ENCODE results near the gene KPNA1. TPM values are rescaled to one million over a fixed set of nuclear protein-coding genes. Genes with fewer than 3 reads are reported as not detected.

The KPNA1 gene
- total and polyA plus RNA-seq, 2 experiments from 2014 or later, result 19.8 to 30.1 TPM

DNA sequence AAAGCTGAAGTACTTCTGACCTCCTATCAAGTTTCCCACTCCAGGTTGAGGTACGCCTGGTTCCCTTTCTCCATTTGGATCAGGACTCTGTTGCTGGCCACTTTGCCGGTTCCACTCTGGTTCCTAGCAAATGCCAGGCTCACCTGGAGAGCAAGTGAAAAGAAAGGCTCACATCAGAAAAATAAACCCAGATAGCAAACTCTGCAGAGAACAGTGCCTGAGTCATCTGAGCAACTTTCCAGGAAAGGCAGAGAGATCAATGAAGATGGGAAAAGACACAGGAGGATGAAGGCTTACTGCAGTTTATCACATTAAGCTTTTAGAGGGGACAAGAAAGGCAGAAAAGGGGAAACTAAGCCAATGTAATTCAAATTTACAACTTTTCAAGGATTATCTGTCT lies 57.0 kb downstream of the KPNA1 start:
- Histone ChIP-seq H3F3A (replicated peaks; ENCODE audit: low read depth) (peaks cover 4% of the 10 kb centered on the region; the same call in 1 of the 2 replicates), H3K27me3 (ENCODE audit: insufficient read depth) (no peaks in the 10 kb centered on the region), H3K36me3 (ENCODE audit: insufficient read depth) (peaks cover 30% of the 10 kb centered on the region), H3K4me1 (ENCODE audit: insufficient read depth) (no peaks in the 10 kb centered on the region), H3K9me2 (ENCODE audit: insufficient read depth) (no peaks in the 10 kb centered on the region), H3K4me2 (no peak overlapping the region), H3K27ac (ENCODE audit: low read depth) (no peak overlapping the region), H3K4me3 (no peak overlapping the region), H3K79me2 (replicated peaks; ENCODE audit: insufficient read depth) (no peaks in the 10 kb centered on the region), H4K20me1 (replicated peaks; ENCODE audit: insufficient read depth) (no peaks in the 10 kb centered on the region), H2AFZ (no peak overlapping the region)
- Mint-ChIP-seq H3K9me3 (no peaks in the 10 kb centered on the region), H3K4me1 (no peaks in the 10 kb centered on the region), H3K27ac (no peak overlapping the region), H3K36me3 (ENCODE audit: low read depth) (peaks cover 52% of the 10 kb centered on the region), H3K27me3 (ENCODE audit: insufficient read depth, low read depth, poor library complexity) (no peaks in the 10 kb centered on the region), H3K4me3 (no peak overlapping the region)
- no peak for TF ChIP-seq POLR2AphosphoS5 (IDR thresholded peaks at IDR 0.05; ENCODE audit: low read depth)
- TF ChIP-seq, protein P1, sequence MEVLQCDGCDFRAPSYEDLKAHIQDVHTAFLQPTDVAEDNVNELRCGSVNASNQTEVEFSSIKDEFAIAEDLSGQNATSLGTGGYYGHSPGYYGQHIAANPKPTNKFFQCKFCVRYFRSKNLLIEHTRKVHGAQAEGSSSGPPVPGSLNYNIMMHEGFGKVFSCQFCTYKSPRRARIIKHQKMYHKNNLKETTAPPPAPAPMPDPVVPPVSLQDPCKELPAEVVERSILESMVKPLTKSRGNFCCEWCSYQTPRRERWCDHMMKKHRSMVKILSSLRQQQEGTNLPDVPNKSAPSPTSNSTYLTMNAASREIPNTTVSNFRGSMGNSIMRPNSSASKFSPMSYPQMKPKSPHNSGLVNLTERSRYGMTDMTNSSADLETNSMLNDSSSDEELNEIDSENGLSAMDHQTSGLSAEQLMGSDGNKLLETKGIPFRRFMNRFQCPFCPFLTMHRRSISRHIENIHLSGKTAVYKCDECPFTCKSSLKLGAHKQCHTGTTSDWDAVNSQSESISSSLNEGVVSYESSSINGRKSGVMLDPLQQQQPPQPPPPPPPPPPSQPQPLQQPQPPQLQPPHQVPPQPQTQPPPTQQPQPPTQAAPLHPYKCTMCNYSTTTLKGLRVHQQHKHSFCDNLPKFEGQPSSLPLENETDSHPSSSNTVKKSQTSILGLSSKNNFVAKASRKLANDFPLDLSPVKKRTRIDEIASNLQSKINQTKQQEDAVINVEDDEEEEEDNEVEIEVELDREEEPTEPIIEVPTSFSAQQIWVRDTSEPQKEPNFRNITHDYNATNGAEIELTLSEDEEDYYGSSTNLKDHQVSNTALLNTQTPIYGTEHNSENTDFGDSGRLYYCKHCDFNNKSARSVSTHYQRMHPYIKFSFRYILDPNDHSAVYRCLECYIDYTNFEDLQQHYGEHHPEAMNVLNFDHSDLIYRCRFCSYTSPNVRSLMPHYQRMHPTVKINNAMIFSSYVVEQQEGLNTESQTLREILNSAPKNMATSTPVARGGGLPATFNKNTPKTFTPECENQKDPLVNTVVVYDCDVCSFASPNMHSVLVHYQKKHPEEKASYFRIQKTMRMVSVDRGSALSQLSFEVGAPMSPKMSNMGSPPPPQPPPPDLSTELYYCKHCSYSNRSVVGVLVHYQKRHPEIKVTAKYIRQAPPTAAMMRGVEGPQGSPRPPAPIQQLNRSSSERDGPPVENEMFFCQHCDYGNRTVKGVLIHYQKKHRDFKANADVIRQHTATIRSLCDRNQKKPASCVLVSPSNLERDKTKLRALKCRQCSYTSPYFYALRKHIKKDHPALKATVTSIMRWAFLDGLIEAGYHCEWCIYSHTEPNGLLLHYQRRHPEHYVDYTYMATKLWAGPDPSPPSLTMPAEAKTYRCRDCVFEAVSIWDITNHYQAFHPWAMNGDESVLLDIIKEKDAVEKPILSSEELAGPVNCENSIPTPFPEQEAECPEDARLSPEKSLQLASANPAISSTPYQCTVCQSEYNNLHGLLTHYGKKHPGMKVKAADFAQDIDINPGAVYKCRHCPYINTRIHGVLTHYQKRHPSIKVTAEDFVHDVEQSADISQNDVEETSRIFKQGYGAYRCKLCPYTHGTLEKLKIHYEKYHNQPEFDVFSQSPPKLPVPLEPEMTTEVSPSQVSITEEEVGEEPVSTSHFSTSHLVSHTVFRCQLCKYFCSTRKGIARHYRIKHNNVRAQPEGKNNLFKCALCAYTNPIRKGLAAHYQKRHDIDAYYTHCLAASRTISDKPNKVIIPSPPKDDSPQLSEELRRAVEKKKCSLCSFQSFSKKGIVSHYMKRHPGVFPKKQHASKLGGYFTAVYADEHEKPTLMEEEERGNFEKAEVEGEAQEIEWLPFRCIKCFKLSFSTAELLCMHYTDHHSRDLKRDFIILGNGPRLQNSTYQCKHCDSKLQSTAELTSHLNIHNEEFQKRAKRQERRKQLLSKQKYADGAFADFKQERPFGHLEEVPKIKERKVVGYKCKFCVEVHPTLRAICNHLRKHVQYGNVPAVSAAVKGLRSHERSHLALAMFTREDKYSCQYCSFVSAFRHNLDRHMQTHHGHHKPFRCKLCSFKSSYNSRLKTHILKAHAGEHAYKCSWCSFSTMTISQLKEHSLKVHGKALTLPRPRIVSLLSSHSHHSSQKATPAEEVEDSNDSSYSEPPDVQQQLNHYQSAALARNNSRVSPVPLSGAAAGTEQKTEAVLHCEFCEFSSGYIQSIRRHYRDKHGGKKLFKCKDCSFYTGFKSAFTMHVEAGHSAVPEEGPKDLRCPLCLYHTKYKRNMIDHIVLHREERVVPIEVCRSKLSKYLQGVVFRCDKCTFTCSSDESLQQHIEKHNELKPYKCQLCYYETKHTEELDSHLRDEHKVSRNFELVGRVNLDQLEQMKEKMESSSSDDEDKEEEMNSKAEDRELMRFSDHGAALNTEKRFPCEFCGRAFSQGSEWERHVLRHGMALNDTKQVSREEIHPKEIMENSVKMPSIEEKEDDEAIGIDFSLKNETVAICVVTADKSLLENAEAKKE (CRISPR knock-in tag; IDR thresholded peaks at IDR 0.05), result no peak
- TF ChIP-seq STAT1 (IDR thresholded peaks at IDR 0.05; ENCODE audit: unreplicated experiment), result no peak
- TF ChIP-seq, protein P2, sequence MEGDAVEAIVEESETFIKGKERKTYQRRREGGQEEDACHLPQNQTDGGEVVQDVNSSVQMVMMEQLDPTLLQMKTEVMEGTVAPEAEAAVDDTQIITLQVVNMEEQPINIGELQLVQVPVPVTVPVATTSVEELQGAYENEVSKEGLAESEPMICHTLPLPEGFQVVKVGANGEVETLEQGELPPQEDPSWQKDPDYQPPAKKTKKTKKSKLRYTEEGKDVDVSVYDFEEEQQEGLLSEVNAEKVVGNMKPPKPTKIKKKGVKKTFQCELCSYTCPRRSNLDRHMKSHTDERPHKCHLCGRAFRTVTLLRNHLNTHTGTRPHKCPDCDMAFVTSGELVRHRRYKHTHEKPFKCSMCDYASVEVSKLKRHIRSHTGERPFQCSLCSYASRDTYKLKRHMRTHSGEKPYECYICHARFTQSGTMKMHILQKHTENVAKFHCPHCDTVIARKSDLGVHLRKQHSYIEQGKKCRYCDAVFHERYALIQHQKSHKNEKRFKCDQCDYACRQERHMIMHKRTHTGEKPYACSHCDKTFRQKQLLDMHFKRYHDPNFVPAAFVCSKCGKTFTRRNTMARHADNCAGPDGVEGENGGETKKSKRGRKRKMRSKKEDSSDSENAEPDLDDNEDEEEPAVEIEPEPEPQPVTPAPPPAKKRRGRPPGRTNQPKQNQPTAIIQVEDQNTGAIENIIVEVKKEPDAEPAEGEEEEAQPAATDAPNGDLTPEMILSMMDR (conservative IDR thresholded peaks at IDR 0.05; ENCODE audit: low read depth in 2 of 2), result no peak
- TF ChIP-seq, protein P3, sequence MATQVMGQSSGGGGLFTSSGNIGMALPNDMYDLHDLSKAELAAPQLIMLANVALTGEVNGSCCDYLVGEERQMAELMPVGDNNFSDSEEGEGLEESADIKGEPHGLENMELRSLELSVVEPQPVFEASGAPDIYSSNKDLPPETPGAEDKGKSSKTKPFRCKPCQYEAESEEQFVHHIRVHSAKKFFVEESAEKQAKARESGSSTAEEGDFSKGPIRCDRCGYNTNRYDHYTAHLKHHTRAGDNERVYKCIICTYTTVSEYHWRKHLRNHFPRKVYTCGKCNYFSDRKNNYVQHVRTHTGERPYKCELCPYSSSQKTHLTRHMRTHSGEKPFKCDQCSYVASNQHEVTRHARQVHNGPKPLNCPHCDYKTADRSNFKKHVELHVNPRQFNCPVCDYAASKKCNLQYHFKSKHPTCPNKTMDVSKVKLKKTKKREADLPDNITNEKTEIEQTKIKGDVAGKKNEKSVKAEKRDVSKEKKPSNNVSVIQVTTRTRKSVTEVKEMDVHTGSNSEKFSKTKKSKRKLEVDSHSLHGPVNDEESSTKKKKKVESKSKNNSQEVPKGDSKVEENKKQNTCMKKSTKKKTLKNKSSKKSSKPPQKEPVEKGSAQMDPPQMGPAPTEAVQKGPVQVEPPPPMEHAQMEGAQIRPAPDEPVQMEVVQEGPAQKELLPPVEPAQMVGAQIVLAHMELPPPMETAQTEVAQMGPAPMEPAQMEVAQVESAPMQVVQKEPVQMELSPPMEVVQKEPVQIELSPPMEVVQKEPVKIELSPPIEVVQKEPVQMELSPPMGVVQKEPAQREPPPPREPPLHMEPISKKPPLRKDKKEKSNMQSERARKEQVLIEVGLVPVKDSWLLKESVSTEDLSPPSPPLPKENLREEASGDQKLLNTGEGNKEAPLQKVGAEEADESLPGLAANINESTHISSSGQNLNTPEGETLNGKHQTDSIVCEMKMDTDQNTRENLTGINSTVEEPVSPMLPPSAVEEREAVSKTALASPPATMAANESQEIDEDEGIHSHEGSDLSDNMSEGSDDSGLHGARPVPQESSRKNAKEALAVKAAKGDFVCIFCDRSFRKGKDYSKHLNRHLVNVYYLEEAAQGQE (IDR thresholded peaks at IDR 0.05; ENCODE audit: unreplicated experiment), result no peak
- TF ChIP-seq EZH2phosphoT487 (IDR thresholded peaks at IDR 0.05; ENCODE audit: unreplicated experiment), result no peak
- no peak for TF ChIP-seq NANOG (IDR thresholded peaks at IDR 0.05; ENCODE audit: borderline replicate concordance)
- TF ChIP-seq JUNB (IDR thresholded peaks at IDR 0.05; ENCODE audit: unreplicated experiment), result no peak
- TF ChIP-seq EZH2 (IDR thresholded peaks at IDR 0.05; ENCODE audit: low read depth, unreplicated experiment), result no peak
- TF ChIP-seq, protein P4, sequence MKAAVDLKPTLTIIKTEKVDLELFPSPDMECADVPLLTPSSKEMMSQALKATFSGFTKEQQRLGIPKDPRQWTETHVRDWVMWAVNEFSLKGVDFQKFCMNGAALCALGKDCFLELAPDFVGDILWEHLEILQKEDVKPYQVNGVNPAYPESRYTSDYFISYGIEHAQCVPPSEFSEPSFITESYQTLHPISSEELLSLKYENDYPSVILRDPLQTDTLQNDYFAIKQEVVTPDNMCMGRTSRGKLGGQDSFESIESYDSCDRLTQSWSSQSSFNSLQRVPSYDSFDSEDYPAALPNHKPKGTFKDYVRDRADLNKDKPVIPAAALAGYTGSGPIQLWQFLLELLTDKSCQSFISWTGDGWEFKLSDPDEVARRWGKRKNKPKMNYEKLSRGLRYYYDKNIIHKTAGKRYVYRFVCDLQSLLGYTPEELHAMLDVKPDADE (IDR thresholded peaks at IDR 0.05), result no peak
- no peak for TF ChIP-seq CREB1 (CRISPR knock-in tag; IDR thresholded peaks at IDR 0.05; ENCODE audit: low read depth)
- TF ChIP-seq ZNF331 (CRISPR knock-in tag; IDR thresholded peaks at IDR 0.05; ENCODE audit: low read depth), result no peak
- TF ChIP-seq ZNF114 (CRISPR knock-in tag; IDR thresholded peaks at IDR 0.05), result no peak
- ATAC-seq, result no peak
- no peak for DNase-seq (ENCODE audit: low spot score)

Measured in GM23338 (cell line).